ENCODE measurements around the gene GRK5.

- TF ChIP-seq POLR2A (IDR thresholded peaks at IDR 0.05; ENCODE audit: extremely low read depth, insufficient read length) = no peak
- no peak for TF ChIP-seq MAX (IDR thresholded peaks at IDR 0.05; ENCODE audit: low read depth, low read length)
Measured at GRCh38 chr10:119361037-119361436, 153.7 kb downstream of the GRK5 start.
